T-helper 2 cell treated with Interferon-gamma antibody and Interleukin-4, amounts not matched to agents 100 ng/mL and 5 ng/mL, for 36 hours (primary cell): ENCODE data around the gene DUSP7. TPM values are rescaled to one million over a fixed set of nuclear protein-coding genes. Genes with fewer than 3 reads are reported as not detected.

ENCODE experiments used
- intact Hi-C: fragments of 100-400 bp; cut with micrococcal nuclease; formaldehyde crosslinking; loops from one replicate; pipeline ENCODE4 v1.15.1; 2023
- total RNA-seq: library from RNA; stranded (reverse); gene quantifications from 2 replicates; pipeline ENCODE4 v1.2.3, GENCODE V29; 2022

Gene DUSP7
- total RNA-seq, 1 donor from 2014 or later: 43.7 TPM

- intact Hi-C loops: no loop called here
These were observed 12.4 kb upstream of the DUSP7 start for GRCh38 chr3:52068730-52069129.

GRCh38 chr3:52068055-52068571 is 11.7 kb upstream of the DUSP7 start:
- intact Hi-C loops: no loop called here

GRCh38 chr3:52067526-52067925 is 11.2 kb upstream of the DUSP7 start:
- intact Hi-C loops: no loop called here

- intact Hi-C loops: no loop called here
These were observed 10.7 kb upstream of the DUSP7 start for GRCh38 chr3:52067046-52067445.

- intact Hi-C loops: no loop called here
These were observed 8.9 kb upstream of the DUSP7 start for GRCh38 chr3:52065264-52065756.

- intact Hi-C loops: no loop called here
These were observed 8.2 kb upstream of the DUSP7 start for GRCh38 chr3:52064561-52064960.

- intact Hi-C loops: no loop called here
These were observed 6.8 kb upstream of the DUSP7 start for GRCh38 chr3:52063026-52063723.

- intact Hi-C loops: no loop called here
These were observed 6.1 kb upstream of the DUSP7 start for GRCh38 chr3:52062505-52062904.

GRCh38 chr3:52061121-52061910 is 4.9 kb upstream of the DUSP7 start:
- intact Hi-C loops: no loop called here

GRCh38 chr3:52059781-52060180 is 3.4 kb upstream of the DUSP7 start:
- intact Hi-C loops: no loop called here

GRCh38 chr3:52057812-52058495 is 1.6 kb upstream of the DUSP7 start:
- intact Hi-C loops: loop anchor here (1.0 to 2.0 kb wide), 4 partner anchors 75 to 221 kb away; partner anchors contain the start of genes ACY1, PARP3, POC1A and WDR82

GRCh38 chr3:52056968-52057811 is 819 bp upstream of the DUSP7 start:
- intact Hi-C loops: loop anchor here (1.0 to 2.0 kb wide), 4 partner anchors 74 to 222 kb away; partner anchors contain the start of genes ACY1, PARP3, POC1A and WDR82

- intact Hi-C loops: loop anchor here (1.0 to 2.0 kb wide), 3 partner anchors 73 to 223 kb away; partner anchors contain the start of genes ABHD14A, ACY1 and WDR82
These were observed 627 bp downstream of the DUSP7 start for GRCh38 chr3:52055537-52056351.

GRCh38 chr3:52054661-52055511 is 1.5 kb downstream of the DUSP7 start:
- intact Hi-C loops: loop anchor here (1.0 kb wide), 1 partner anchor 80 kb away; the partner anchor contains the start of gene ABHD14A

GRCh38 chr3:52053307-52054304 is 2.8 kb downstream of the DUSP7 start:
- intact Hi-C loops: loop anchor here (1.0 to 2.0 kb wide), 2 partner anchors 52 to 69 kb away; no protein-coding TSS in a partner anchor

- intact Hi-C loops: loop anchor here (1.0 to 2.0 kb wide), 3 partner anchors 52 to 70 kb away; no protein-coding TSS in a partner anchor
These were observed 3.5 kb downstream of the DUSP7 start for GRCh38 chr3:52052831-52053306.

- intact Hi-C loops: no loop called here
These were observed 4.9 kb downstream of the DUSP7 start for GRCh38 chr3:52051444-52051843.
